ENCODE results near the gene NHLH1. TPM values are rescaled to one million over a fixed set of nuclear protein-coding genes. Genes with fewer than 3 reads are reported as not detected.

The NHLH1 gene
- total RNA-seq, 3 donors from 2014 or later (not counting 1 experiment from before 2014, with no cell fraction given): 0.13 to 0.16 TPM; not detected in 1

- no peaks in the 10 kb centered on the region for H3K36me3 ChIP-seq (ENCODE audit: control insufficient read depth, insufficient read depth, low read length)
- H3K27ac Mint-ChIP-seq: no peak overlapping the region
- TF ChIP-seq CTCF (IDR thresholded peaks at IDR 0.05): no peak
- WGBS (ENCODE audit: insufficient coverage): 78% methylated on average over 6 of the region's 6 CpGs
- ATAC-seq (no peak), DNase-seq (no peak)
- H3K27me3 ChIP-seq (ENCODE audit: control insufficient read depth, insufficient read depth, low read length): no peaks in the 10 kb centered on the region
- peaks cover 0 to 2% of the 10 kb centered on the region in 2 donors for H3K27me3 Mint-ChIP-seq (ENCODE audit: low read depth in 2 of 2)
- no peak overlapping the region for H3K4me3 ChIP-seq (ENCODE audit: low read length)
- H3K4me1 Mint-ChIP-seq: no peaks in the 10 kb centered on the region
- H3K9me3 ChIP-seq (ENCODE audit: control insufficient read depth, insufficient read depth, low read length): no peaks in the 10 kb centered on the region
- no peak overlapping the region for H3K27ac ChIP-seq (ENCODE audit: low read length)
- H3K9me3 Mint-ChIP-seq: no peaks in the 10 kb centered on the region
- intact Hi-C loops (cut with micrococcal nuclease): no loop called here
- no peak overlapping the region for H3K4me3 Mint-ChIP-seq
- no peaks in the 10 kb centered on the region for H3K4me1 ChIP-seq (ENCODE audit: control insufficient read depth, insufficient read depth, low read length)
- no peaks in the 10 kb centered on the region for H3K36me3 Mint-ChIP-seq
Measured at GRCh38 chr1:160411271-160412027, 44.6 kb downstream of the NHLH1 start.

GRCh38 chr1:160412028-160412362, 45.1 kb downstream of the NHLH1 start:
- DNase-seq: no peak
- H3K36me3 Mint-ChIP-seq: no peaks in the 10 kb centered on the region
- intact Hi-C loops (cut with micrococcal nuclease): no loop called here
- H3K9me3 Mint-ChIP-seq: no peaks in the 10 kb centered on the region
- H3K4me3 Mint-ChIP-seq: no peak overlapping the region
- Histone ChIP-seq H3K4me3 (ENCODE audit: low read length) (no peak overlapping the region), H3K9me3 (ENCODE audit: control insufficient read depth, insufficient read depth, low read length) (no peaks in the 10 kb centered on the region), H3K4me1 (ENCODE audit: control insufficient read depth, insufficient read depth, low read length) (no peaks in the 10 kb centered on the region), H3K27ac (ENCODE audit: low read length) (no peak overlapping the region), H3K27me3 (ENCODE audit: control insufficient read depth, insufficient read depth, low read length) (no peaks in the 10 kb centered on the region), H3K36me3 (ENCODE audit: control insufficient read depth, insufficient read depth, low read length) (no peaks in the 10 kb centered on the region)
- no peaks in the 10 kb centered on the region for H3K4me1 Mint-ChIP-seq
- H3K27me3 Mint-ChIP-seq (ENCODE audit: low read depth in 2 of 2): peaks cover 0 to 3% of the 10 kb centered on the region in 2 donors
- no peak for TF ChIP-seq CTCF (IDR thresholded peaks at IDR 0.05)
- no peak overlapping the region for H3K27ac Mint-ChIP-seq
- WGBS (ENCODE audit: insufficient coverage): 100% methylated on average over 2 of the region's 3 CpGs
- no peak for ATAC-seq

GRCh38 chr1:160413716-160414115, 46.8 kb downstream of the NHLH1 start:
- no peaks in the 10 kb centered on the region for H3K9me3 Mint-ChIP-seq
- Histone ChIP-seq H3K36me3 (ENCODE audit: control insufficient read depth, insufficient read depth, low read length) (no peaks in the 10 kb centered on the region), H3K9me3 (ENCODE audit: control insufficient read depth, insufficient read depth, low read length) (no peaks in the 10 kb centered on the region), H3K27me3 (ENCODE audit: control insufficient read depth, insufficient read depth, low read length) (no peaks in the 10 kb centered on the region), H3K27ac (ENCODE audit: low read length) (no peak overlapping the region), H3K4me3 (ENCODE audit: low read length) (no peak overlapping the region), H3K4me1 (ENCODE audit: control insufficient read depth, insufficient read depth, low read length) (no peaks in the 10 kb centered on the region)
- TF ChIP-seq CTCF (IDR thresholded peaks at IDR 0.05): no peak
- ATAC-seq (no peak), DNase-seq (no peak)
- WGBS (ENCODE audit: insufficient coverage): 91% methylated on average over 3 of the region's 3 CpGs
- intact Hi-C loops (cut with micrococcal nuclease): no loop called here
- H3K27me3 Mint-ChIP-seq (ENCODE audit: low read depth in 2 of 2): peaks cover 0 to 3% of the 10 kb centered on the region in 2 donors
- no peak overlapping the region for H3K27ac Mint-ChIP-seq
- no peaks in the 10 kb centered on the region for H3K4me1 Mint-ChIP-seq
- no peak overlapping the region for H3K4me3 Mint-ChIP-seq
- no peaks in the 10 kb centered on the region for H3K36me3 Mint-ChIP-seq

GRCh38 chr1:160414881-160415280, 48.0 kb downstream of the NHLH1 start:
- Mint-ChIP-seq H3K4me3 (no peak overlapping the region), H3K27me3 (ENCODE audit: low read depth in 2 of 2) (peaks cover 0 to 3% of the 10 kb centered on the region in 2 donors), H3K9me3 (no peaks in the 10 kb centered on the region), H3K27ac (no peak overlapping the region), H3K36me3 (no peaks in the 10 kb centered on the region), H3K4me1 (no peaks in the 10 kb centered on the region)
- DNase-seq (no peak), ATAC-seq (no peak)
- H3K4me3 ChIP-seq (ENCODE audit: low read length): no peak overlapping the region
- no peak for TF ChIP-seq CTCF (IDR thresholded peaks at IDR 0.05)
- 65% methylated on average over 2 of the region's 2 CpGs for WGBS (ENCODE audit: insufficient coverage)
- no peaks in the 10 kb centered on the region for H3K27me3 ChIP-seq (ENCODE audit: control insufficient read depth, insufficient read depth, low read length)
- no peak overlapping the region for H3K27ac ChIP-seq (ENCODE audit: low read length)
- no peaks in the 10 kb centered on the region for H3K4me1 ChIP-seq (ENCODE audit: control insufficient read depth, insufficient read depth, low read length)
- H3K36me3 ChIP-seq (ENCODE audit: control insufficient read depth, insufficient read depth, low read length): no peaks in the 10 kb centered on the region
- H3K9me3 ChIP-seq (ENCODE audit: control insufficient read depth, insufficient read depth, low read length): no peaks in the 10 kb centered on the region
- intact Hi-C loops (cut with micrococcal nuclease): no loop called here
